ENCODE results near the gene MRPS7.

Gene MRPS7

GRCh38 chr17:75239778-75240393 lies 21.8 kb upstream of the MRPS7 start:
- Histone ChIP-seq H3K27me3 (ENCODE audit: insufficient read depth, insufficient read length) (no peaks in the 10 kb centered on the region), H3K36me3 (ENCODE audit: insufficient read depth, insufficient read length, low read length) (peaks cover 99% of the 10 kb centered on the region), H3K9ac (ENCODE audit: insufficient read length, low read depth) (peak overlapping the region; percentile 36), H3K4me3 (ENCODE audit: insufficient read length, low read depth) (no peak overlapping the region), H3K9me3 (ENCODE audit: insufficient read depth, low read length) (no peaks in the 10 kb centered on the region), H3K4me1 (ENCODE audit: insufficient read depth, insufficient read length) (peaks cover 17% of the 10 kb centered on the region)
- DNase-seq (ENCODE audit: low read depth, low spot score), result no peak
- TF ChIP-seq ZNF274 (IDR thresholded peaks at IDR 0.05; ENCODE audit: low read depth, low read length), result no peak
- TF ChIP-seq YY1 (IDR thresholded peaks at IDR 0.05; ENCODE audit: insufficient read depth, insufficient read length), result no peak
- TF ChIP-seq SUZ12 (IDR thresholded peaks at IDR 0.05; ENCODE audit: extremely low read depth, insufficient read depth, insufficient read length), result no peak

DNA sequence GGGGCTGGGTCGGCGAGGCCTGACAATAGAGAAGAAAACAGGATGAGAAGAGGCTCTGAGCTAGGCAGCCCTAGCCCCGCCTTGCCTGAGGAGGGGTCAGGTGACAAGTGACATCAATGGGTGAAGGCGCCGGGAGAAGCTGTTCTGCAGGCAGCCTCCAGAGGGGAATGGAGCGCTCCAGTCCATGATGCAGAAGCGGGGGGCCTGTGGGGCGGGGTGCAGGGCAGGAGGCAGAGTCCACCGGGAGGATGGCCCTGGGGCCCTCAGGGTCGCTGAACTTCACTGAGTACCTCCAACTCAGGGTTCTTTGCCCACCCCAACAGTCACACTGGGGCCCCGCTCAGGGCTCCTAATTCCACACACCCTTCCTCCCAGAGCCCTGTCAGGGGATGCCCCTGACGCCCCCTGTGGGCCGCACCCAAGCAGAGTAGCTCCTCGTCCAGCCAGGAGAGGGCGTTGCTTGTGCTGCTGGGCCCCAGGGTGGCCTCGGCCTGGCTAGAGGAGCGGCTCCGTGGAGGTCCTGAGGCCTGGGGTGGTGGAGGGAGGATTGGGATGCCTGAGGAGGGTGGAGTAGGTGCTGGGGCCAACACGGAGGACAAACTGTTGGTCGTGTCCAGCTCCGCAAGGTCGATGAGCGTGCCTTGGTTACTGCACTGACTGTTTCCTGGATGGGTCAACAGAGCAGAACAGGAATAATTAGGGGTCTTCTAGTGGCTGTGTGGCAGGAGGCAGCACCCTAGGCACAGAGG lies 21.1 kb upstream of the MRPS7 start:
- H3K27me3 ChIP-seq (ENCODE audit: insufficient read depth, insufficient read length), result no peaks in the 10 kb centered on the region
- peak overlapping the region; percentile 52 for H3K9ac ChIP-seq (ENCODE audit: insufficient read length, low read depth)
- DNase-seq (ENCODE audit: low read depth, low spot score), result peak; percentile 44
- TF ChIP-seq ZNF274 (IDR thresholded peaks at IDR 0.05; ENCODE audit: low read depth, low read length) (no peak), SUZ12 (IDR thresholded peaks at IDR 0.05; ENCODE audit: extremely low read depth, insufficient read depth, insufficient read length) (no peak), YY1 (IDR thresholded peaks at IDR 0.05; ENCODE audit: insufficient read depth, insufficient read length) (no peak)
- no peak overlapping the region for H3K4me3 ChIP-seq (ENCODE audit: insufficient read length, low read depth)
- no peaks in the 10 kb centered on the region for H3K9me3 ChIP-seq (ENCODE audit: insufficient read depth, low read length)
- peaks cover 99% of the 10 kb centered on the region for H3K36me3 ChIP-seq (ENCODE audit: insufficient read depth, insufficient read length, low read length)
- peaks cover 17% of the 10 kb centered on the region for H3K4me1 ChIP-seq (ENCODE audit: insufficient read depth, insufficient read length)

DNA sequence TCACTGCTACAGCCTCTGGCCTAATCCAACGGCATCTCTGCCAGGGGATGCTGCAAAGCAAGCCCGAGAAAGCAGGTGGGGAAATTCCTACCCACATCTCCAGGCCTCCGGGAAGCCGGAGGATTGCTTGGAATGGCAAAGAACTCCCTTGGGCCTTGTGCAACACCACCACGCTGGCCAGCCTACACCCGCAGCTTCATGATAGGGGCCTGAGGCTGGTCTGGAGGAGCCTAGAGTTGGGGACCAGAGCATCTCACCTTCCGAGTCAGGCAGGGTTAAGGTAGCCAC lies 20.6 kb upstream of the MRPS7 start:
- DNase-seq (ENCODE audit: low read depth, low spot score), result no peak
- Histone ChIP-seq H3K36me3 (ENCODE audit: insufficient read depth, insufficient read length, low read length) (peaks cover 99% of the 10 kb centered on the region), H3K4me3 (ENCODE audit: insufficient read length, low read depth) (no peak overlapping the region), H3K4me1 (ENCODE audit: insufficient read depth, insufficient read length) (peaks cover 17% of the 10 kb centered on the region), H3K9me3 (ENCODE audit: insufficient read depth, low read length) (no peaks in the 10 kb centered on the region), H3K27me3 (ENCODE audit: insufficient read depth, insufficient read length) (no peaks in the 10 kb centered on the region), H3K9ac (ENCODE audit: insufficient read length, low read depth) (peak overlapping the region; percentile 52)
- TF ChIP-seq ZNF274 (IDR thresholded peaks at IDR 0.05; ENCODE audit: low read depth, low read length) (no peak), YY1 (IDR thresholded peaks at IDR 0.05; ENCODE audit: insufficient read depth, insufficient read length) (no peak), SUZ12 (IDR thresholded peaks at IDR 0.05; ENCODE audit: extremely low read depth, insufficient read depth, insufficient read length) (no peak)

DNA sequence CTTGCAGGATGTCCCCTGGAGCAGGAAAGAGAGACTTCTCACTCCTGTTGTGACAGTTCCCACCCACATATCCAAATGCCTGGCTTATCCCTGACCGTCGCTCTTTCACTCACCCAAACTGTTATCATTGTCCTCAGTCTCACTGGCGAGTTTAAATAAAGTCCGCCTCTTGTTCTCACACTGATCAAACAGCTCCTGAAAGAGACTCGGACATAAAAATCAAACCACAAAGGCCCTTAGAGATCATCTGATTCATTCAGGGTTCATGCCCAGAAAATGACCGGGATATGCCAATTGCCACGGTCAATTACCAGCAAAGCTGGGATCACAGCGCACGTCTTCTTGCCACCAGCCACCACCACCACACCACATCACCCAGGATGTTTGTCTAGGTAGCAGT lies 20.2 kb upstream of the MRPS7 start:
- H3K36me3 ChIP-seq (ENCODE audit: insufficient read depth, insufficient read length, low read length), result peaks cover 99% of the 10 kb centered on the region
- DNase-seq (ENCODE audit: low read depth, low spot score), result no peak
- H3K9me3 ChIP-seq (ENCODE audit: insufficient read depth, low read length), result no peaks in the 10 kb centered on the region
- no peak overlapping the region for H3K9ac ChIP-seq (ENCODE audit: insufficient read length, low read depth)
- no peak for TF ChIP-seq ZNF274 (IDR thresholded peaks at IDR 0.05; ENCODE audit: low read depth, low read length)
- no peak for TF ChIP-seq YY1 (IDR thresholded peaks at IDR 0.05; ENCODE audit: insufficient read depth, insufficient read length)
- H3K27me3 ChIP-seq (ENCODE audit: insufficient read depth, insufficient read length), result no peaks in the 10 kb centered on the region
- H3K4me3 ChIP-seq (ENCODE audit: insufficient read length, low read depth), result no peak overlapping the region
- peaks cover 18% of the 10 kb centered on the region for H3K4me1 ChIP-seq (ENCODE audit: insufficient read depth, insufficient read length)

GRCh38 chr17:75241996-75242460 lies 19.7 kb upstream of the MRPS7 start:
- H3K36me3 ChIP-seq (ENCODE audit: insufficient read depth, insufficient read length, low read length), result peaks cover 99% of the 10 kb centered on the region
- no peaks in the 10 kb centered on the region for H3K27me3 ChIP-seq (ENCODE audit: insufficient read depth, insufficient read length)
- H3K4me3 ChIP-seq (ENCODE audit: insufficient read length, low read depth), result no peak overlapping the region
- peaks cover 18% of the 10 kb centered on the region for H3K4me1 ChIP-seq (ENCODE audit: insufficient read depth, insufficient read length)
- TF ChIP-seq SUZ12 (IDR thresholded peaks at IDR 0.05; ENCODE audit: extremely low read depth, insufficient read depth, insufficient read length) (no peak), ZNF274 (IDR thresholded peaks at IDR 0.05; ENCODE audit: low read depth, low read length) (no peak), YY1 (IDR thresholded peaks at IDR 0.05; ENCODE audit: insufficient read depth, insufficient read length) (no peak)
- no peaks in the 10 kb centered on the region for H3K9me3 ChIP-seq (ENCODE audit: insufficient read depth, low read length)
- H3K9ac ChIP-seq (ENCODE audit: insufficient read length, low read depth), result no peak overlapping the region
- DNase-seq (ENCODE audit: low read depth, low spot score), result no peak

DNA sequence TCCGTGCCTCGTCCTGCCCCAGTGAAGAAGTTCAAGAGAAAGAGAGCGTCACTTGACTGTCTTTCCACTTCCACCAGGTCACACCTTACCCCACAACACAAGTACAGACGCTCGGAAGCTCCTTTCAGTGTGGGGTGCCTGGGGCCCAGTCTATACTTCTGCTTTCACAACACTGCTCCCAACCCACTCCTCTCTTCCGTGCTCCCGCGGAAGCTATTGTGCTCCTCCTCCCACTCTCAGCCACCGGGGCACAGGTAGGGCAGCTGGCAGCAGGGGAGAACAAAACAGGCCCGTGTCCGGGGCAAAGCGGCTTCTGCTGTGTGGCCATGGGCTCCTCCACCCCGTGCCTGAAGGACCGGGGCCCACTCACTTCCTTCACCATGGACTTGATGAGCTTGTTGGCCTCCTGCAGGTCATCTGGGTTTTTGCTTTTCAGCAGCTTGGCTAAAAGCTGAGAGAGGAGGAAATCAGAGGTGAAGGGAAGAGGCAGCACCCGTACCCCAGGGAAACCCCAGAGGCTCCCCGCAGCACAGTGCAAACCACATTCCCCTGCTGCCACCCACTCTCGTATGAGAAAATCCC lies 19.1 kb upstream of the MRPS7 start:
- DNase-seq (ENCODE audit: low read depth, low spot score), result no peak
- Histone ChIP-seq H3K4me3 (ENCODE audit: insufficient read length, low read depth) (no peak overlapping the region), H3K27me3 (ENCODE audit: insufficient read depth, insufficient read length) (no peaks in the 10 kb centered on the region), H3K4me1 (ENCODE audit: insufficient read depth, insufficient read length) (peaks cover 17% of the 10 kb centered on the region), H3K9me3 (ENCODE audit: insufficient read depth, low read length) (no peaks in the 10 kb centered on the region), H3K9ac (ENCODE audit: insufficient read length, low read depth) (no peak overlapping the region), H3K36me3 (ENCODE audit: insufficient read depth, insufficient read length, low read length) (peaks cover 95% of the 10 kb centered on the region)
- TF ChIP-seq YY1 (IDR thresholded peaks at IDR 0.05; ENCODE audit: insufficient read depth, insufficient read length), result no peak
- no peak for TF ChIP-seq SUZ12 (IDR thresholded peaks at IDR 0.05; ENCODE audit: extremely low read depth, insufficient read depth, insufficient read length)
- no peak for TF ChIP-seq ZNF274 (IDR thresholded peaks at IDR 0.05; ENCODE audit: low read depth, low read length)

DNA sequence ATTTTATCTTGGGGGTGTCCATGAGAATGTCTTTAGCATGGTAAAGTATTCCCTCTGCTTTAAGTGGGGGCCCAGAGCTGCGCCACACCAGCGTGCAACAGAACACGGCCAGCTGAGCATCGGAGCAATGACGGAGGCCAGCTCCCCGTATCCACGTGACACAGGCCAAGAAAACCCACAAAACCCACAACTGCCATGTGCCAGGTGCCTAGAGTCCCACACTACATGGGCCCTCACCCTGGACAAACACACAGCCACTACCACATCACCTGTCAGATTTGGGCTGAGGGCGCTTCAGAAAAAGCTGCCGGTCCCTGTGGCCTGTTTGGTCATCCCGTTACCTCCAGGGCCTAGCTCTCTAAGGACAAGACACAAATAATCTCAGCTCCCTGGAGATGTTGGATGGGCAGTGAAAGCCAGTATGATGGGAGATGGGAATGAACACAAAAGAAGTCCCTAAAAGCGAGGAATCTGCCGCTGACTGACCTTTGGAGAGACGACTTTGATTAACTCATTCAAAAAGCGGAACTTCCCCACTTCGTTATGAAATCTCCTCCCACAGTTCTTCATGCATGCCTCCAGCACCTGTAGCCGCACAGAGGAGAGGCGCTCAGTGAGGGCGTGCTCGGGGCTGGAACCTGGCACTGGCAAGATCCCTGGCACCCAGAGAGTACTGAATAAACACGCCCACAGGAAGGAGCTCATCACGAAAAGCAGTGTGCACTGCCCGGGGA lies 17.4 kb upstream of the MRPS7 start:
- no peaks in the 10 kb centered on the region for H3K9me3 ChIP-seq (ENCODE audit: insufficient read depth, low read length)
- peaks cover 8% of the 10 kb centered on the region for H3K4me1 ChIP-seq (ENCODE audit: insufficient read depth, insufficient read length)
- no peak overlapping the region for H3K4me3 ChIP-seq (ENCODE audit: insufficient read length, low read depth)
- TF ChIP-seq SUZ12 (IDR thresholded peaks at IDR 0.05; ENCODE audit: extremely low read depth, insufficient read depth, insufficient read length), result no peak
- H3K27me3 ChIP-seq (ENCODE audit: insufficient read depth, insufficient read length), result no peaks in the 10 kb centered on the region
- no peak overlapping the region for H3K9ac ChIP-seq (ENCODE audit: insufficient read length, low read depth)
- no peak for DNase-seq (ENCODE audit: low read depth, low spot score)
- peaks cover 82% of the 10 kb centered on the region for H3K36me3 ChIP-seq (ENCODE audit: insufficient read depth, insufficient read length, low read length)

Measured in NT2/D1 (cell line).